ENCODE data around the gene DLG4.

GRCh38 chr17:7242717-7243452, 23.2 kb upstream of the DLG4 start:
- TF ChIP-seq, protein P1, sequence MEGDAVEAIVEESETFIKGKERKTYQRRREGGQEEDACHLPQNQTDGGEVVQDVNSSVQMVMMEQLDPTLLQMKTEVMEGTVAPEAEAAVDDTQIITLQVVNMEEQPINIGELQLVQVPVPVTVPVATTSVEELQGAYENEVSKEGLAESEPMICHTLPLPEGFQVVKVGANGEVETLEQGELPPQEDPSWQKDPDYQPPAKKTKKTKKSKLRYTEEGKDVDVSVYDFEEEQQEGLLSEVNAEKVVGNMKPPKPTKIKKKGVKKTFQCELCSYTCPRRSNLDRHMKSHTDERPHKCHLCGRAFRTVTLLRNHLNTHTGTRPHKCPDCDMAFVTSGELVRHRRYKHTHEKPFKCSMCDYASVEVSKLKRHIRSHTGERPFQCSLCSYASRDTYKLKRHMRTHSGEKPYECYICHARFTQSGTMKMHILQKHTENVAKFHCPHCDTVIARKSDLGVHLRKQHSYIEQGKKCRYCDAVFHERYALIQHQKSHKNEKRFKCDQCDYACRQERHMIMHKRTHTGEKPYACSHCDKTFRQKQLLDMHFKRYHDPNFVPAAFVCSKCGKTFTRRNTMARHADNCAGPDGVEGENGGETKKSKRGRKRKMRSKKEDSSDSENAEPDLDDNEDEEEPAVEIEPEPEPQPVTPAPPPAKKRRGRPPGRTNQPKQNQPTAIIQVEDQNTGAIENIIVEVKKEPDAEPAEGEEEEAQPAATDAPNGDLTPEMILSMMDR (conservative IDR thresholded peaks at IDR 0.05; ENCODE audit: low read length), result no peak
- no peak for TF ChIP-seq EZH2phosphoT487 (IDR thresholded peaks at IDR 0.05; ENCODE audit: borderline replicate concordance, low read depth, low read length)
